Osteocyte (in vitro differentiated cells): ENCODE results near the gene CKM. TPM values are rescaled to one million over a fixed set of nuclear protein-coding genes. Genes with fewer than 3 reads are reported as not detected.

ENCODE experiments used
- DNase-seq: peaks from one replicate; pipeline ENCODE4 v3.0.0; 2021; ENCODE audit warnings: mixed read lengths; ENCODE audit not compliant: unreplicated experiment; ENCODE audit errors: extremely low spot score
- H3K27ac Mint-ChIP-seq: one replicate; pipeline ENCODE4 v1.8.0; 2021; ENCODE audit warnings: mild to moderate bottlenecking, mixed read lengths; ENCODE audit not compliant: unreplicated experiment
- H3K27me3 Mint-ChIP-seq: one replicate; pipeline ENCODE4 v1.8.0; 2021; ENCODE audit warnings: mixed read lengths; ENCODE audit not compliant: unreplicated experiment
- H3K36me3 Mint-ChIP-seq: one replicate; pipeline ENCODE4 v1.8.0; 2021; ENCODE audit warnings: mixed read lengths; ENCODE audit not compliant: unreplicated experiment
- H3K4me1 Mint-ChIP-seq: one replicate; pipeline ENCODE4 v1.8.0; 2021; ENCODE audit warnings: mixed read lengths; ENCODE audit not compliant: unreplicated experiment
- H3K4me3 Mint-ChIP-seq: one replicate; pipeline ENCODE4 v1.8.0; 2021; ENCODE audit warnings: mild to moderate bottlenecking, moderate library complexity, mixed read lengths; ENCODE audit not compliant: unreplicated experiment
- H3K9me3 Mint-ChIP-seq: one replicate; pipeline ENCODE4 v1.8.0; 2021; ENCODE audit warnings: mixed read lengths; ENCODE audit not compliant: unreplicated experiment
- CTCF ChIP-seq: fragments of 200-600 bp; sonication (generic); IDR thresholded peaks from 2 replicates; pipeline ENCODE4 v1.5.0; 2021; ENCODE audit warnings: antibody characterized with exemption, mild to moderate bottlenecking, moderate library complexity
- total RNA-seq: library from RNA; stranded (reverse); gene quantifications from 2 replicates; pipeline ENCODE4 v1.2.1, GENCODE V29; 2021

Gene CKM
- total RNA-seq, 1 donor from 2014 or later = not detected

- no peak overlapping the region for H3K4me3 Mint-ChIP-seq
- H3K36me3 Mint-ChIP-seq = no peaks in the 10 kb centered on the region
- H3K27me3 Mint-ChIP-seq = no peaks in the 10 kb centered on the region
- no peak for TF ChIP-seq CTCF
- no peaks in the 10 kb centered on the region for H3K9me3 Mint-ChIP-seq
- DNase-seq = no peak
- H3K27ac Mint-ChIP-seq = no peak overlapping the region
- H3K4me1 Mint-ChIP-seq = peaks cover 14% of the 10 kb centered on the region
Observed at GRCh38 chr19:45327404-45328143, 4.9 kb upstream of the CKM start.

GRCh38 chr19:45324349-45324907 lies 1.8 kb upstream of the CKM start:
- Mint-ChIP-seq H3K36me3 (no peaks in the 10 kb centered on the region), H3K4me1 (peaks cover 14% of the 10 kb centered on the region), H3K9me3 (no peaks in the 10 kb centered on the region), H3K27ac (no peak overlapping the region), H3K27me3 (no peaks in the 10 kb centered on the region), H3K4me3 (no peak overlapping the region)
- no peak for DNase-seq
- TF ChIP-seq CTCF = no peak

- no peak overlapping the region for H3K27ac Mint-ChIP-seq
- H3K4me1 Mint-ChIP-seq = peaks cover 14% of the 10 kb centered on the region
- no peaks in the 10 kb centered on the region for H3K36me3 Mint-ChIP-seq
- peak overlapping the region; percentile 56 for H3K4me3 Mint-ChIP-seq
- TF ChIP-seq CTCF = no peak
- DNase-seq = no peak
- H3K27me3 Mint-ChIP-seq = no peaks in the 10 kb centered on the region
- no peaks in the 10 kb centered on the region for H3K9me3 Mint-ChIP-seq
Observed at GRCh38 chr19:45323671-45324081, 1.0 kb upstream of the CKM start.

- H3K4me1 Mint-ChIP-seq = peaks cover 14% of the 10 kb centered on the region
- no peak overlapping the region for H3K27ac Mint-ChIP-seq
- H3K9me3 Mint-ChIP-seq = no peaks in the 10 kb centered on the region
- H3K36me3 Mint-ChIP-seq = no peaks in the 10 kb centered on the region
- no peak for TF ChIP-seq CTCF
- no peak for DNase-seq
- no peak overlapping the region for H3K4me3 Mint-ChIP-seq
- peaks cover 8% of the 10 kb centered on the region for H3K27me3 Mint-ChIP-seq
Observed at GRCh38 chr19:45322311-45322710, 364 bp downstream of the CKM start.

GRCh38 chr19:45321848-45322247 lies 827 bp downstream of the CKM start:
- Mint-ChIP-seq H3K27me3 (peaks cover 9% of the 10 kb centered on the region), H3K36me3 (no peaks in the 10 kb centered on the region), H3K4me1 (peaks cover 14% of the 10 kb centered on the region), H3K27ac (no peak overlapping the region), H3K4me3 (no peak overlapping the region), H3K9me3 (no peaks in the 10 kb centered on the region)
- TF ChIP-seq CTCF = no peak
- DNase-seq = no peak
